ENCODE results near the gene OASL.
"Not testable (repeated sequence)": the region's sequence is repeated elsewhere in the genome, so short reads cannot be mapped to it uniquely, and the experiment has no call there.

Gene OASL

GRCh38 chr12:121059031-121059898 lies 20.2 kb upstream of the OASL start:
- DNase-seq (ENCODE audit: low spot score), result no peak

- DNase-seq (ENCODE audit: low spot score), result no peak
Measured at GRCh38 chr12:121057794-121058193, 18.7 kb upstream of the OASL start.

- DNase-seq (ENCODE audit: low spot score), result no peak
Measured at GRCh38 chr12:121053706-121054105, 14.7 kb upstream of the OASL start.

GRCh38 chr12:121050725-121051124 lies 11.7 kb upstream of the OASL start:
- no peak for DNase-seq (ENCODE audit: low spot score)

GRCh38 chr12:121048442-121048841 lies 9.4 kb upstream of the OASL start:
- no peak for DNase-seq (ENCODE audit: low spot score)

GRCh38 chr12:121047400-121047799 lies 8.4 kb upstream of the OASL start:
- DNase-seq (ENCODE audit: low spot score), result not testable (repeated sequence)

GRCh38 chr12:121043067-121043466 lies 4.0 kb upstream of the OASL start:
- DNase-seq (ENCODE audit: low spot score), result no peak

- DNase-seq (ENCODE audit: low spot score), result no peak
Measured at GRCh38 chr12:121036810-121037326, 2.2 kb downstream of the OASL start.

- no peak for DNase-seq (ENCODE audit: low spot score)
Measured at GRCh38 chr12:121034616-121035305, 4.3 kb downstream of the OASL start.

GRCh38 chr12:121033625-121034349 lies 5.3 kb downstream of the OASL start:
- no peak for DNase-seq (ENCODE audit: low spot score)

GRCh38 chr12:121030576-121031212 lies 8.4 kb downstream of the OASL start:
- no peak for DNase-seq (ENCODE audit: low spot score)

GRCh38 chr12:121026274-121027045 lies 12.6 kb downstream of the OASL start:
- DNase-seq (ENCODE audit: low spot score), result no peak

GRCh38 chr12:121025442-121026226 lies 13.4 kb downstream of the OASL start:
- DNase-seq (ENCODE audit: low spot score), result no peak

GRCh38 chr12:121023799-121024198 lies 15.2 kb downstream of the OASL start:
- DNase-seq (ENCODE audit: low spot score), result no peak

- no peak for DNase-seq (ENCODE audit: low spot score)
Measured at GRCh38 chr12:121022713-121023112, 16.3 kb downstream of the OASL start.

- DNase-seq (ENCODE audit: low spot score), result no peak
Measured at GRCh38 chr12:121021754-121022153, 17.3 kb downstream of the OASL start.

GRCh38 chr12:121018860-121019617 lies 20.0 kb downstream of the OASL start:
- DNase-seq (ENCODE audit: low spot score), result no peak

GRCh38 chr12:121017966-121018491 lies 21.0 kb downstream of the OASL start:
- DNase-seq (ENCODE audit: low spot score), result no peak
